OCI-LY7 (cell line): ENCODE data around the gene PAK6. TPM values are rescaled to one million over a fixed set of nuclear protein-coding genes. Genes with fewer than 3 reads are reported as not detected.

Experiments used
- BruUV-seq: library from RNA; stranded (reverse); fragments of 400-500 nt; replicated peaks from 2 replicates; lab custom pipeline; 2021; lab: Mats Ljungman, UMichigan
- CTCF ChIA-PET: fragments of 300-600 bp; sonication (Branson Sonifier 250); formaldehyde crosslinking; loops from one replicate; lab custom pipeline; 2022; ENCODE audit warnings: antibody characterized with exemption; ENCODE audit not compliant: unreplicated experiment; lab: Charles Lee
- POLR2A ChIA-PET: fragments of 300-600 bp; sonication (Branson Sonifier 250); formaldehyde crosslinking; loops from one replicate; lab custom pipeline; 2022; ENCODE audit warnings: antibody characterized with exemption; lab: Charles Lee
- DNase-seq: peaks from one replicate; pipeline ENCODE4 v3.0.0-alpha.2; 2015; ENCODE audit warnings: low spot score
- H2AFZ ChIP-seq: fragments of 200-600 bp; sonication (generic), shearing (Covaris generic); 2 replicates; pipeline ENCODE4 v1.6.1; 2014; ENCODE audit warnings: mild to moderate bottlenecking, antibody characterized with exemption, low read length, moderate library complexity
- H3K27ac ChIP-seq: fragments of 200-600 bp; sonication (generic); 2 replicates; pipeline ENCODE4 v1.5.1; 2014; ENCODE audit warnings: mixed run types, low read depth, mild to moderate bottlenecking, moderate library complexity, low read length, inconsistent platforms; ENCODE audit not compliant: poor library complexity, severe bottlenecking
- H3K36me3 ChIP-seq: fragments of 200-600 bp; sonication (generic); 2 replicates; pipeline ENCODE4 v1.6.1; 2014; ENCODE audit warnings: mild to moderate bottlenecking, antibody characterized with exemption, low read length, moderate library complexity, mixed read lengths; ENCODE audit not compliant: insufficient read depth
- H3K4me1 ChIP-seq: fragments of 200-600 bp; sonication (generic); 2 replicates; pipeline ENCODE4 v1.5.1; 2014; ENCODE audit warnings: mild to moderate bottlenecking, low read length; ENCODE audit not compliant: insufficient read depth, poor library complexity, severe bottlenecking
- H3K4me2 ChIP-seq: fragments of 200-600 bp; sonication (generic); 2 replicates; pipeline ENCODE4 v1.6.1; 2014; ENCODE audit warnings: mild to moderate bottlenecking, low read length
- H3K4me3 ChIP-seq: fragments of 200-600 bp; sonication (generic); 2 replicates; pipeline ENCODE4 v1.5.1; 2014; ENCODE audit warnings: mild to moderate bottlenecking, low read depth, low read length; ENCODE audit not compliant: poor library complexity, severe bottlenecking
- H3K79me2 ChIP-seq: fragments of 200-600 bp; sonication (generic); 2 replicates; pipeline ENCODE4 v1.6.1; 2016; ENCODE audit warnings: low read depth, mild to moderate bottlenecking, low read length, moderate library complexity, mixed read lengths; ENCODE audit not compliant: insufficient read depth
- H3K9me2 ChIP-seq: fragments of 200-600 bp; sonication (generic); 2 replicates; pipeline ENCODE4 v1.6.1; 2016; ENCODE audit warnings: mild to moderate bottlenecking, low read length, mixed read lengths; ENCODE audit not compliant: insufficient read depth
- H3K9me3 ChIP-seq: fragments of 200-600 bp; sonication (generic); 2 replicates; pipeline ENCODE4 v1.6.1; 2014; ENCODE audit warnings: mild to moderate bottlenecking, mixed run types, low read length, mixed read lengths
- H4K20me1 ChIP-seq: fragments of 200-600 bp; sonication (generic); 2 replicates; pipeline ENCODE4 v1.6.1; 2014; ENCODE audit warnings: mild to moderate bottlenecking, antibody characterized with exemption, low read length, moderate library complexity, mixed read lengths; ENCODE audit not compliant: insufficient read depth
- EZH2phosphoT487 ChIP-seq: fragments of 200-600 bp; sonication (generic); IDR thresholded peaks from 2 replicates; pipeline ENCODE4 v1.6.1; 2018; ENCODE audit warnings: low read depth, borderline replicate concordance, mild to moderate bottlenecking, mixed run types, antibody characterized with exemption, low read length, moderate library complexity, mixed read lengths
- intact Hi-C: fragments of 100-400 bp; cut with micrococcal nuclease; formaldehyde crosslinking; loops from one replicate; pipeline ENCODE4 v1.10.0; 2022; ENCODE audit not compliant: unreplicated experiment
- total RNA-seq, 2 experiments: library from RNA; depleted of rRNA in 1 of 2; stranded (reverse); fragments of >200 nt in 1 of 2; shearing (Covaris generic) in 1 of 2; gene quantifications; 2 replicates each; pipeline ENCODE4 v1.2.3, GENCODE V29; 2014 to 2022
- TF ChIP-seq, protein P1 (sequence below): fragments of 200-600 bp; sonication (generic); conservative IDR thresholded peaks from 2 replicates; pipeline ENCODE4 v1.5.1; 2014; ENCODE audit warnings: mild to moderate bottlenecking, antibody characterized with exemption, low read length, moderate library complexity, mixed read lengths

Gene PAK6
- total RNA-seq, 2 experiments from 2014 or later = 0.03 TPM; not detected in 1

DNA sequence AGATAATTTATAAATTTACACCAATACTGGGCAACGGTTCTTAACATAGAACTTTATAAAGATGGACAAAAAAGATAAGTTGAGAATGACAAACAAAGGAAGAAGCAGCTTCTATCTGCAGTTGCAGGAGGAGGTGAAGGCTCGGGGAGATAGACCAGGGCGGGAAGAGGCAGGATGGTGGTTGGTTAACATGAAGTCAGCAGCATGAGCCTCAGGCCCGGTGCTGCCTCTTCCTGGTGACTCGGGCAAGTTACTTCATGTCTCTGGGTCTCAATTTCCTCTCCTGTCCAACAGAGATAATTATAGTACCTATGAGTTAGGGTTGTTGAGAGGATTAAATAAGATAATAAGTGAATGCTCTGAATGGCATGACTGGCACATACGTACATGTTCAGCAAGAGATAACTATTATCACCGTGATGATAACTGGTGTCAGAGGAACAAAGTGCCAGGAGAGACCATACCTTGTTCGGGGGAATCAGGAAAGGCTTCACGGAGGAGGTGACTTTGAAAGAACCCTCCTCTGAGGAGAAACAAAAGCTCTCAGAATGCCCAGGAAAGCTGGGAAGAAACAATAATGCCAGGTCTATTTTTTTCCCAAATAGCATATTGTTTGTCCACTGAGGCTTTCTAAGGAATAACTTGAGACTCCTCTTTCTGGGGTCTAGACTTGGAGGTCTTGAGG, 4.4 kb downstream of the PAK6 start:
- H2AFZ ChIP-seq = no peak overlapping the region
- CTCF ChIA-PET = no interaction called here
- no peak overlapping the region for H3K27ac ChIP-seq
- no peak overlapping the region for H3K4me3 ChIP-seq
- no peaks in the 10 kb centered on the region for H4K20me1 ChIP-seq
- H3K36me3 ChIP-seq = no peaks in the 10 kb centered on the region
- peaks cover 12% of the 10 kb centered on the region for H3K4me1 ChIP-seq
- no peak overlapping the region for H3K4me2 ChIP-seq
- POLR2A ChIA-PET = interaction anchor here (1.1 kb wide), 1 partner anchor 26 kb away, joined by 3 read pairs; no protein-coding TSS in a partner anchor
- no peaks in the 10 kb centered on the region for H3K9me2 ChIP-seq
- peak; percentile 14 for DNase-seq
- BruUV-seq = no TSS peak
- intact Hi-C loops = no loop called here
- no peak for TF ChIP-seq EZH2phosphoT487
- TF ChIP-seq, protein P1, sequence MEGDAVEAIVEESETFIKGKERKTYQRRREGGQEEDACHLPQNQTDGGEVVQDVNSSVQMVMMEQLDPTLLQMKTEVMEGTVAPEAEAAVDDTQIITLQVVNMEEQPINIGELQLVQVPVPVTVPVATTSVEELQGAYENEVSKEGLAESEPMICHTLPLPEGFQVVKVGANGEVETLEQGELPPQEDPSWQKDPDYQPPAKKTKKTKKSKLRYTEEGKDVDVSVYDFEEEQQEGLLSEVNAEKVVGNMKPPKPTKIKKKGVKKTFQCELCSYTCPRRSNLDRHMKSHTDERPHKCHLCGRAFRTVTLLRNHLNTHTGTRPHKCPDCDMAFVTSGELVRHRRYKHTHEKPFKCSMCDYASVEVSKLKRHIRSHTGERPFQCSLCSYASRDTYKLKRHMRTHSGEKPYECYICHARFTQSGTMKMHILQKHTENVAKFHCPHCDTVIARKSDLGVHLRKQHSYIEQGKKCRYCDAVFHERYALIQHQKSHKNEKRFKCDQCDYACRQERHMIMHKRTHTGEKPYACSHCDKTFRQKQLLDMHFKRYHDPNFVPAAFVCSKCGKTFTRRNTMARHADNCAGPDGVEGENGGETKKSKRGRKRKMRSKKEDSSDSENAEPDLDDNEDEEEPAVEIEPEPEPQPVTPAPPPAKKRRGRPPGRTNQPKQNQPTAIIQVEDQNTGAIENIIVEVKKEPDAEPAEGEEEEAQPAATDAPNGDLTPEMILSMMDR = no peak
- no peaks in the 10 kb centered on the region for H3K79me2 ChIP-seq
- no peaks in the 10 kb centered on the region for H3K9me3 ChIP-seq

DNA sequence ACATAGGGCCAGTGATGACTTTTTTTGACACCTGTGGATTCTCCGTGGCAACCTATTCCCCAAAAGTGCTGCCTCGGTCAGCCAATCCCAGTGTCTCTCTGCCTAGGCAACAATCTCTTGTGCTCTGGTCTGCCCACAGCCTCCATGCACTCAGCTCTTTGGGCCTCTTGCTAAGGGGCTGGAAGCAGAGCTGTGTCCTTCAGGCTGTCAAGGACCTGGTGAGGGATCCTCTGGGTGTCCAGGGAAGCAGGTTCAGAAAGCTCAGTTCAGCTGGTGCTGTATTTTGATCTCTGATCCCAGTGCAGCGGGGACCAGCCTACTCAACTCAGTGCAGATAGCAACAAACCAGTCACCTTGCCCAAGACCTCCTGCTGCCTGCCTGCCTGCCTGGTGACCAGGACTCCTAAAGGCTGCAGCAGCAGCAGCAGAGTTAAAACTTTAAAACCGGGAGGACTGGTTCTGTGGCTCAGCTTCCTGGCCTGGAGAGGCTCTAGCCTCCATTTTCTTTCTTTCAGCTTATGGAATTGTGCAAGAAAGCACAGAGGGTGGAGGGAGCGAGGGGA, 6.2 kb downstream of the PAK6 start:
- POLR2A ChIA-PET = no interaction called here
- CTCF ChIA-PET = no interaction called here
- no peaks in the 10 kb centered on the region for H3K4me1 ChIP-seq
- TF ChIP-seq EZH2phosphoT487 = no peak
- TF ChIP-seq, protein P1 = no peak
- no peaks in the 10 kb centered on the region for H3K9me2 ChIP-seq
- no TSS peak for BruUV-seq
- H3K36me3 ChIP-seq = no peaks in the 10 kb centered on the region
- no peak for DNase-seq
- intact Hi-C loops = no loop called here
- H2AFZ ChIP-seq = no peak overlapping the region
- H3K4me2 ChIP-seq = no peak overlapping the region
- no peaks in the 10 kb centered on the region for H4K20me1 ChIP-seq
- H3K9me3 ChIP-seq = no peaks in the 10 kb centered on the region
- no peak overlapping the region for H3K4me3 ChIP-seq
- no peaks in the 10 kb centered on the region for H3K79me2 ChIP-seq
- no peak overlapping the region for H3K27ac ChIP-seq
